Kasumi-1 (cell line): ENCODE data around the gene C1orf50.
"Not testable (repeated sequence)": the region's sequence is repeated elsewhere in the genome, so short reads cannot be mapped to it uniquely, and the experiment has no call there.

ENCODE experiments used
- DNase-seq, 2 experiments: peaks; one replicate each; lab custom pipeline; 2025; lab: John Stamatoyannopoulos, UW

C1orf50 gene

DNA sequence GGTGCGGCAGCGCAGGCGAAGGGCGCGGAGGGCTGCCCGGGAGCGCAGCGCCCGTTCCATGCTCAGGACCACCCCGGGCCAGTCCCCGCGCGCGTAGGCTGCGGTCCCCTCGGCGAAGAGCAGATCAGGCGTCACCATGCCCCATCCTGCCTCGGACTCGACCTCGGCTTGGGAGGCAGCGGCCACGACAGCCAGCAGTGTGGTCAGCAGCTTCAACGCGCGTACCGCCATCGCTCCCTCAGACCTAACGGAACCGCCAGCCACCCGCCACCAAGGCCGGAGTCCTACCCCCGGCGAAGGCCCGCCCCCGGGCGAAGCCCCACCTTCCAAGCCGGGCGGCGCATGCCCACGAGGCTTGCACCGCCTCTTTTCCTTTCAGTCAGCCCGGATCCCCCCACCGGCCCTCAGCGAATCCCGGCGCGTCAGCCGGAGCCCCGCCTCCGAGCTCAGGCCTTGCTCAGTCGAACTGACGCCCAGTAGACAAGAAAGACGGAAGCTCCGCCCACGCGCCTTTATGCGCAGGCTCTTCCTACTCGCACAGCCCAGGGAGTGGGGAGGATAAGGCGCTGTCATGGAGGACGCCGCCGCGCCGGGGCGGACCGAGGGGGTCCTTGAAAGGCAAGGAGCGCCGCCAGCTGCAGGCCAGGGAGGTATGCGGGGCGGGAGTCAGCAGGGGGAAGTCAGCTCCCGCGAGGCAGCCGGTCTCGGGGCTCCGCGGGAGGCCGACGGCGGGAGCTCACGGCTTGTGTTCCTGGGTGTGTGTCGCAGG, at the start of gene C1orf50, which contains the start of gene P3H1:
Gene C1orf50 (plus strand): TSS at position 509 of the 769 bp plus-strand sequence. CDS start 63 bp downstream, at position 572.
Gene P3H1 (minus strand): TSS at position 288 of the 769 bp plus-strand sequence. CDS start 57 bp downstream, at position 231.
- peak; percentile 97 to 98 for DNase-seq

DNA sequence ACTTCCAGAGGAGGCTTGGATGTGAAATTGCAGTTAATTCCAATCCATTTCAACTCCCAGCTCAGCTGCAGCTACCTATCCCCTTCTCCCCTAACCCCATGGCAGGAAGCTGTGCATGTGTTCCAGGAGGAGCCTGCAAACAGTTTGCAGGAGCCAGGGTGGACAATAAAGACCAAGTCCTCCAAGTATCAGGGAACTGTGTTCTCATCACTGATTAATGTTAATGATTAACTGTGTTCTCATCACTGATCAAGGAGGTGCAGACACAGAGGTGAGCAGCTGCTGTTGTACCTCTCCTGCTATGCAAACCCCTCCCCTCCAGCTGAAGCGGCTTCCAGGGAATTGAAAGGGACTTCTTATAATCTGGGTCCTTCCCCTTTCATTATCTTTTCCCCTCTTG, 46.2 kb upstream of the C1orf50 start:
- no peak for DNase-seq

DNA sequence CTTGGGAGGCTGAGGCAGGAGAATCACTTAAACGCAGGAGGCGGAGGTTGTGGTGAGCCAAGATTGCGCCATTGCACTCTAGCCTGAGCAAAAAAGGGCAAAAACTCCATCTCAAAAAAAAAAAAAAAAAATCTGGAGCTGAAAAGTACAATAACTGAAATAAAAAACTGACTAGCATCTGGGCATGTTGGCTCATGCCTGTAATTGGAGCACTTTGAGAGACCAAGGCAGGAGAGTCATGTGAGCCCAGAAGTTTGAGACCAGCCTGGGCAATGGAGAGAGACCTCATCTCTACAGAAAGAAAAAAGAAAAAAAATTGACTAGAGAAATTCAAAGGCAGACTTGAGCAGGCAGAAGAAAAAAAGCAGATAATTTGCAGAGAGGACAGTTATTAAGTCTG, 45.1 kb upstream of the C1orf50 start:
- no peak for DNase-seq

DNA sequence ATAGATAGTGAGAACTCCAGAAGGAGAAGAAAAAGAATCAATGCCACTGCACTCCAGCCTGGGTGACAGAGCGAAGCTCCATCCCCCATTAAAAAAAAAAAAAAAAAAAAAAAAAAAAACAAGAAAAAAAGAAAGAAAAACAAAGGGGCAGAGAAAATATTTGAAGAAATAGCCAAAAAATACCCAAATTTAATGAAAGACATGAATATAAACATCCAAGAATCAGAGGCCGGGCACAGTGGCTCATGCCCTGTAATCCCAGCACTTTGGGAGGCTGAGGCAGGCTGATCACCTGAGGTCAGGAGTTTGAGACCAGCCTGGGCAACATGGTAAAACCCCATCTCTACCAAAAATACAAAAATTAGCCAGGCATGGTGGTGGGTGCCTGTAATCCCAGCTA, 44.6 kb upstream of the C1orf50 start:
- not testable (repeated sequence) for DNase-seq

DNA sequence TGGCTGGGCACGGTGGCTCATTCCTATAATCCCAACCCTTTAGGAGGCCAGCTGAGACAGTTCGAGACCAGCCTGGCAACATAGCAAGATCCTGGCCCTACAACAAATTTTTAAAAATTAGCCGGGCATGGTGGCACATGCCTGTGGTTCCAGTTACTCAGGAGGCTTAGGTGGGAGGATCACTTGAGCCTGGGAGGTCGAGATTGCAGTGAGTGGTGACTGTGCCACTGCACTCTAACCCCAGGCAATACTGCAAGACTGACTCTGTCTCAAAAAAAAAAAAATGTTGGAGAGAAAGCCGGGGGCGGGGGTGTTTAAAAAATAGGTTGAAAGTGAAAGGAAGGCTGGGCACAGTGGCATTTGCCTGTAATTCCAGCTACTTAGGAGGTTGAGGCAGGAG, 43.5 kb upstream of the C1orf50 start:
- no peak for DNase-seq

DNA sequence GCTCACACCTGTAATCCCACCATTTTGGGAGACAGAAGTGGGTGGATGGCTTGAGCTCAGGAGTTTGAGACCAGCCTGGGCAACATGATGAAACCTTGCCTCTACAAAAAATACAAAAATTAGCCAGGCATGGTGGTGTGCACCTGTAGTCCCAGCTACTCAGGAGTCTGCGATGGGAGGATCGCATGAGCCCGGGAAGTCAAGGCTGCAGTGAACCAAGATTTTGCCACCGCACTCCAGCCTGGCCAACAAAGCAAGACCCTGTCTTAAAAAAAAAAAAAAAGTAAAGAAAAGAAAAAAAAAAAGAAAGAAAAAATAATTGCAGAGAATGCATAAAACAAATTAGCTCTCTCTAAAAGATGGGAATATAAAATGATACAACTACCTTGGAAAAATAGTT, 41.2 kb upstream of the C1orf50 start:
- DNase-seq = not testable (repeated sequence)

DNA sequence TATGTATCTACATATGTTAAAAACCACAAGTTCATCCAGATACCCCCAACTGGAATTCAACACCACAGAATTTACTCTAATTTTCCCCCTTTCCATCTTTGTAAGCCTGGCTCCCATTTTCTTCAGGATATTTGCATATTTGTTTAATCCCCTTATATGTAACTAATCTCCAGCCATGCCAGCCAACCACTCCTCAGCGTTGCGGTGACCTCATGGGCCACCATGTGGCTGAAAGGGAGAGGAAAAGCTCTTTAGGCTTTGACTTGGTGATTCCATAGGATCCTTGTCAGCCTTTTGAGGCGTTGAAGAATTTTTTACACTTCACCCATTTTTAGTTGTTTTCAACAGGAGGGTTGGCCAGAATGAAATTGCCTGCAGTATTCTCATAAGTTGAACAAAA, 37.0 kb upstream of the C1orf50 start:
- peak in 1 of 2 experiments; percentile 14 for DNase-seq

DNA sequence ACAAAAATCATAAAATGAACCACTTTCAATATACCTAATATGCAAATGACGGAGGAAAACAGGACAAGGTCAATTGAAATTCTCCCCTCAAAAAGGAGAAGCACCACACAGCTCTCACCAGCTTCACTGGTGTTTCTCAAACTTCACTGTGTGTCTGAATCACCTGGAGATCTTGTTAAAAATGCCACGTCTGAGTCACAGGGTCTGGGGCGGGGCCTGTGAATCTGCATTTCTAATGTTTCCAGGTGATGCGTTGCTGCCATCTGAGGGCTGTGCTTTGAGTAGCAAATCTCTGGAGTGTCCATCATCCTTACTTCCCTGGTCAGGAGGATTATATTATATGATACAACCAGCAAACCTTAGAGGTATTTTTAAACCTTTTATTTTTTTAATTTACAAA, 36.1 kb upstream of the C1orf50 start:
- peak in 1 of 2 experiments; percentile 15 for DNase-seq

DNA sequence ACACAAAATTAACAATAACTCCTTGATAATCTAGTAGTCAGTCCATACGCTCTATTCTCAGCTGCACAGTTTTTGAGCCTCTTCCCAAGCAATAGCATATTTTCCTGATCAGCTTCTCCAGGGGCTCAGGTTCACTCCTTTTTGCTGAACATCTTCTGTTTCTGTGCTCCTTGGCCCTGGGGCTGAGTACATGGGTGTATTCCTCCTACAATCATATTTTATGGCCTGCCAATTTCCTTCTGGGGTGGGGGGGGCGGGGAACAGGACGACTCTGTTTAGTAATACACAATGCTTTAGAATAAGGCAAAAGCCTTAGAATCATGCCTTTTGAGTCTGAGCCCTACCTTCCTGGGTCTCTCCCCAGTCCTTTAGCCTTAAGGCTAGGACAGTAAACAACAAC, 35.5 kb upstream of the C1orf50 start:
- DNase-seq = no peak

DNA sequence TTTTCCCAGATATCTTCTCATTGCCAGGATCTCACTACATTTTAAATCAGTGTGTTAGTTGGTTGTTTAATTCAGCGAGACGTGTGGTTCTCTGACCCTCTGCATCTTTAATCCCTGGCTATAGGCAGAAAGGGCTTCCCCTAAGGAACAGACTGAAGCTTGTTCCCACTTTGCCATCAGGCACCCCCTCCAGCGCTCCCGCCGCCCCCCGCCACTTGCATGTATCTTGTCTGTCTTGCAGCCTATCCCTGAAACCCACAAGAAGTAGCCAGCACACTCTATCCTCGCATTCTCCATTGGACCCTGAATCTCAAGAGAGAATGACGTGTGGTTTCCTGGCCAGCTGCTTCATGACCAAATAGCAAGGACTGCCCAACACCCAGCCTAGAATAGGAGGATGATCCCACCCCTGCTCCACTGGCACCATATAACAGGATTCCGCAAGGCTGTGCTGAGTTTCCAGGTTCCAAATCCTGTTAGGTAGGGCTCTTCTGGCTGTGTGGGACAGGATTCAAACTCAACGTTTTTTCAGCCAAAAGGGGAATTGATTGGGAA, 34.8 kb upstream of the C1orf50 start:
- no peak for DNase-seq

DNA sequence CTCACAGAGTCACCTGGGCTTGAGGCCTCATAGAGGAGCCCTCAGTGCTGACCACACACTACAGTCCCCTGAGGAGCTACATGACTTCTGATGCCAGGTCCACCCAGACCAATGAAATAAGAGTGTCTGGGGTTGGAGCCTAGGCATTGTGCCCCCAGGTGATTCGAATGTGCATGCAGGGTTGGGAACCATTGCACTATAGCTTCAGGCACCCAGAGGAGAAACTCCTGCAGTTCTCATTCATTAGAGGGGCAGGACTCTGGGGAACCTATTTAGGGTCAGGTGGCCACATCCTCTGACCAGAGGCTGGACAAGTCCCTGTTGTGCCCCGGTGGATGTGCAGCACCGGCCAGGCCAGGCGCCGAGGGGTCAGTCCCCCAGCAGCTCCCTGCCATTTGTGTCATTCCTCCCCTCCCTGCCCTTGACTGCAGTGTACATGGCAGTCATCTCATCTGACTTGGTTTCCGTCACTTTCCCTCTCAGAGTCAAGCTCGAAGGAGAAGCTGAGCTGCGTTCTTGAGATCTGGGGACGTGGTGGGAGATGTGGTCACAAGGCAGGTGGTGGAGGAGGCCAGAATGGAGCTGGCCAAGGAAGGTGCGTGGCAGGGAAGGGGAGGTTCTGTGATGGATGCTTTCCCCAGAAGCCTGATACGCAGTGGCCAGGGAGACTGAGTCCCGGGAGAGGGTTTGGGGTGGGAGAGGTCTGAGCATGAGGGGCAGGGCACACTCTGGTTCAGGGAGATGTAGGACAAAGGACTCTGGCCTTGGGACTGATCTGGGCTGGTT, 33.4 kb upstream of the C1orf50 start:
- no peak for DNase-seq

DNA sequence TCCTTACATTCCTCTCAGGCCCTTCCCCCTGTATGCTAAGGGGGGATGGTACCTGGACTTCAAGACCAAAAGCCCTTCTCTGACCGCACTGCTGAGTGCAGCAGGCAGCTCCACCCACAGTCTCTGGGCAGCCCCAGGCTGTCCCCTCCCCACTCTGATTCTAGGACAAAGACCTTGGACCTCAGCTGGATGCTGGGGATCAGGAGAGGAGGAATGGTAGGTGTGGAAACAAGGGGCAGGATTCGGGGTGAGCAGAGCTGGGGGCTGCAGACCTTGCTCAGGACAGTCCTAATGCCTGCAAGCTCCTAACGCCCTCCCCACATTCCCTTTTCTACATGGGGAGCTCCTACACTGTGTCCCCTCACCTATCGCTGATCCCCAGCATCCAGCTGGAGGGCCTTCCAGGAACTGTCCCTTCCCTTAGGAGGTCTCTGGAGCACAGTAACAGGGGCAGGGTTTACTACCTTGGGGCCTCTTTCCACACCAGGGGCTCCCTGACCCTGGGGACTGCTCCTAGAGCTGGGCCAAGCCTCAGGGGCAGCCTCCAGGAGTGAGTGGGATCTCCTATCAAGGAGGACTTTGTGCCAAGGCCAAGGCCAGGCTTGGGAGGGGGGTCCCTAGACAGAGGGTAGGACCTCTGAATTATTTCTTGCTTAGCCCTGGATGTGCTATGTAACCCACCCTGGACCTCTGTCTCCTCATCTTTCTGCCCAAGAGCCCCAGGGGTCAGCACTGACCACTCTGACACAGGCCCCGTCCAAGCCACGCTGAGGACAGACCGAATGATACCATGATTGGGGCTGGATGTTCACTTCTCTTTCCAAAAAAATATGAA, 32.6 kb upstream of the C1orf50 start:
- no peak for DNase-seq

DNA sequence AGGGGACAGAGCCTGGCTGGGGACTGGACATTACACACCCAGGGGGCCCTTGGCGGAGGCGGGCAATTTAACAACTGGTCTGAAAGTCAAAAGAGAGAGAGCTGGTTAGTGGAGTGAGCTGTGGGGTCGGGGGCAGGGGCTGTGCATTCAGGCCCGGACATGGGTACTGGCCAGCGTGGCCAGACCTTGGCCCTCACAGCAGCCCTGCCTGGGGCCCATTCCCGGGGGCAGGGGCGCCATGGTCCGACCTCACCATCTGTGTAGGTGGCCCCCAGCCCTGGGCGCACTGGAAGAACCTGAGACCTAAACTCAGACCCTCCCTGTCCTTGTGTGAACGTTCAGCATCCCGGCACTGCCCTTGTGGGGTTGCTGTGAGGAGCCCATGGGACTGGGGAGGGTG, 32.0 kb upstream of the C1orf50 start:
- DNase-seq = no peak

DNA sequence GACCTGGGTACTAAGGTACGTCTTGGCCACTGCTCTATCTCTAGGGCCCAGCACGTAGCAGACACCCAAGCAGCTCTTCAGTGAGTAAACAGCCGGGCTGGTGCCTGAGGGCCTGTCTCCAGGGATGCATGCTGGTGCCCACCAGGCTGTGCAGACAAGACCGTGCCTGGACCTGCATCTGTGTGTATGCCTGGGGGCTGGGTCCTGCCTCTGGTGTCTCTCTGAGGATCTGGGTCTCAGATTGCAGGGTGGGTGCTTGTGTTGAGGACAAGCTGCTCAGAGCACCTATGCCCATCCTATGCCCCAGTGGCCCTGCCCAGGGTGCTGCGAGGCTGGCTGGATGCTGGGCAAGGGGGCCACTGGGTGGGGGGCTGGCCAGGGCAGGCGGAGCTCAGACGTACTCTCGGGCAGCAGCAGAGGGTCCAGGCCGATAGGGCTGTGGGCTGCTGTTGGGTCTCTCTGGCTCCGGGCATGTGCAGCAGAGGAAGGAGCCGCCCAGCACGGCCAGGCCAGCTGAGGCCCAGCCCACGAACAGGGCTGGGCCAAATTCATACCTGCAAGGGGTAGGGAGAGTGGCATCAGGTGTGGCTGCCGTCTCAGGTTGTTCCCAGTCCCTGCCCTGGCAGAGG, 31.5 kb upstream of the C1orf50 start:
- DNase-seq = no peak

DNA sequence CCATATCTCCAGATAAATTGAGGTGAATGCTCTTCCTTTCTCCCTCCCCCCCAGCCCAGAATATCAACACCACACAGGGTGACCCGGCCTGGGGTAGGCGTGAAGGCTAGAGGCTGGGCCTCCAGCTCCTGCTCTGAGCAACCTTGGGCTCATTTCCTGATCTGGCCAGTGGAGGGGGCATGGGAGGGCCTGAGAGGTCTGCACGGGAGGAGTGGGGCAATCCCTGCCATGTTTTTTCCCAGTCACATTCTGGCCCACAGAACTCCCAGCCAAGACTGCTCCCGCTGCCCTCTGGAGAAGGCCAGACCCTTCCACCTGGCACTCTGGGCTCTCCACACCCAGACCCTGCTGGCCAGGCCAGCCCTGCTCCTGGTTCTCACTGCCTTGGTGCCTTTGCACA, 30.9 kb upstream of the C1orf50 start:
- peak; percentile 25 to 48 for DNase-seq

DNA sequence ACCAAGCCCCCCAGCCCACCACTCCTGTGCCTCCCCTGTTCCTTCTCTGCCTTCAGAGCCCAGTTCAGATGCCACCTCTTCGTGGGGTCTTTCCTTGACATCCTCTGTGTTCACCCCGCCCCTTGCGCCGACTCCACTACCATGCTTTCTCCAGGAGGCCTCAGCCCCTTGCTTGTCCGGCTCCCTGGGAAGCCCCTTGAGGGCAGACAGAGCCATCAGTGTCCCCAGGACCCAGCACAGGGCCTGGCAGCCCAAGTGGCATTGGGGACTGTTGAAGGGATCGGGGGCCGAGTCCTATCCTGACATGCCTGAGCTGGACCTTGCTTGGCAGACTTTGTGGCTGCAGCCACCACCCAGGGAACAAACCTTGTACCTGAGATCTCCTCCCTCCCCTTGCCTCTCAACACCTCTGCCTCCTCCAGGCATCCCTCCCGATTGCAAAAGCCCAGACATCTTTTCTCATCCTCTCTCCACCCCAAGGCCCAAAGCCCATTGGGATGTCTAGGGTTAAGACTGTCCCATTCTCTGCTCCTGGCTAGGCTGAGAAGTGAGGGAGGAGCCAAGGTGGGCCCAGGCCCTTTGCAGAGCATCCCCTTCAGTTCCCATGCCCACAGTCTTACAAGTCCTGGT, 30.4 kb upstream of the C1orf50 start:
- no peak for DNase-seq

DNA sequence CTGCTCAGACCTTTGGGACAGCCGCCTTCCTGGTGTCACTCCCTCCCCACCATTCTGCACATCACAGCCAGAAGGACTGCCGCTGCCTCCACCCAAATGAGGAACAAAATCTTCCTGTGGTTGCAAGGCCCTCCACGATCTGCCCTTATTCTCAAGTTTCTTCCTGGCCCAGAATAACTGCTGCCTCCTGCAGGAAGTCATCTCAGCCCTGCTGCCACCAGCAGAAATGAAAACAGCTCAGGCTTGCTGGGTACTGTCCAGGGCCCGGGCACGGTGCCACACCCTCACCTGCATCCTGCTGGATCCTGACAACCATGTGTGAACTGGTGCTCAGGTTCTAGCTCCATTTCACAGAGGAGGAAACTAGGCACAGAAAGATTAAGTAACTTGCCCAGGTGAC, 29.8 kb upstream of the C1orf50 start:
- peak; percentile 98 for DNase-seq

DNA sequence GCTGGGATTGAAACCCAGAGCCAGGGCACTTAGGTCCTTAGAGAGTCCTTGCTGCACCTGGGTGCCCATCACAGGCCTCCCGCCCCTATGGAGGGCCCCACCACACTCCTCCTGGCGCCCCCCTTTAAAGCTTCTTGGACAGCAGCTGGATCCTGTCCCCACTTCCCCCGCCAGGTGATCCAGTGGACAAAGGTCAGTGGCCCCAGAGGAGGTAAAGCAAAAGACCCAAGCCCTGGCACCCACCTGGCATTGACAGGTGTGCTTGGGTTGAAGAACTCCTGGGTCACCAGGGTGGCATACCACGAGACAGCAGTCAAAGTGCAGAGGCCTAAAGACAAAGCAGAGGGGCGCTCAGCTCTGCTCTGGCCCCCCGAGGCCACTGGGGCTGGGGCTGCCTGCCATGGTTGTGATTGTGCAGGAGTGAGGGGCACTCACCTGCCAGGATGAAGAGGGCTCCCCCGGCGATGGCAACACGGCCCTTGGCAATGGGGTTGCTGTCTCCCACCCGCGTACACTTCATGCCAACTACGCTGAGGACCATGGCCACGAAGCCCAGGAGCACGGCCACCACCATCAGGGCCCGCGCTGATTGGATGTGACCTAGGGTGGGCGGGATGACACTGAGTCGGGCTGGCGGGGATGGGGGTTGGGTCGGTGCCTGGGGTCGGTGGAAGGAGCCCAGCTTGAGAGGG, 28.9 kb upstream of the C1orf50 start:
- no peak for DNase-seq

DNA sequence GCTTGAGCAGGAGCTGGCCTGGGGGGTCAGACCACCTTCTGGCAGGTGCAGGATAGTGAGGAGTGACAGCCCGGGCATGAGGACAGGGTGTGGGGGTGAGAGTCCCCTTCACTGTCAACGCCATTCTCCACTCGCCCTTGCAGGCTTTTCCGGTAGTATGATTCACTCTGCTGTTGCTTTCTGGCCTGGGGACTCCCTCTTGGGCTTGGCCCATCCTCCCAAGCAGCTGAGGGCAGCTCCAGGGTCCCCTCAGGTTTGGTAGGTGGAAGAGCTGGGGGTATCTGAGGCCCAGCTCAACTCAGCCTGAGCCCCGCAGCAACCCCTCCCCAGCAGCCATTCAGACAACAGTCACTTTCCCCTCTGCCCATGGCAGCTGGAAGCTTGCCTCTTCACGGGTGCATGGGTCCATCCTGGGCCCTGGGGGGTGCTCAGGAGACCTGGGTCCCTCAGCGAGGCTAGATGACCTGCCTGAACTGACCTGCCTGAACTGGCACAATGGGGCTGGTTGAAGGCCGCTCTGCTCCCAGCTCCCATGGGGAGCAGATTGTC, 28.3 kb upstream of the C1orf50 start:
- DNase-seq = peak; percentile 14 to 30
